ENCODE results near the gene SNAP47. TPM values are rescaled to one million over a fixed set of nuclear protein-coding genes. Genes with fewer than 3 reads are reported as not detected.

SNAP47 gene
- total and polyA plus RNA-seq, 9 of the 15 experiments (the other 6 are each of a cell fraction or from before 2014, with no cell fraction given) = 2.5 to 41.3 (median 32.6) TPM

DNA sequence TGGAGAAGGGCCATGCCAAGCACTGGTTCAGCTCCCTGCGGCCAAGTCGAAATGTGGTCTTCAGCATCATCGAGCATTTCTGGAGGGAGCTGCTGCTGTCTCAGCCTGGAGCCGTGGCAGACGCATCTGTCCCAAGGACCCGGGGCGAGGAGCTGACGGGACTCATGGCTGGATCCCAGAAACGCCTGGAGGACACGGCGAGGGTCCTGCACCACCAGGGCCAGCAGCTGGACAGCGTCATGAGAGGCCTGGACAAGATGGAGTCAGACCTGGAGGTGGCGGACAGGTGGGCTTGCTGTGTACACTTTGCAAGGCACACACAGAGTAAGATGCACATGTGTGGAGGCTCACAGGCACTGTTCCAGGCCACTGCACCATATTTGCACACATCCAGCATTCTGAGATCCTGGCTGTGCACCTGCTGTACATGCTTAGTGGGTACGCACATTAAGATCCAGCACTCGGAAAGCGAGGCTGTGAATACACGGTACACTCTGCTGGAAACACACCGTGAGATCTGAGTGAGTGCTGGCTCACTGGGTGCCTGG is 12.8 kb downstream of the SNAP47 start:
- H2AFZ ChIP-seq (ENCODE audit: low read depth, low read length) = no peak overlapping the region
- DNase-seq (ENCODE audit: extremely low read depth in 1 of 4, low spot score in 3 of 4) = no peak
- peak overlapping the region; percentile 16; the same call in 1 of the 3 replicates for H3K27ac ChIP-seq (ENCODE audit: extremely low read depth, low read depth, low read length)
- no TSS peak for BruUV-seq (replicated peaks)
- peak overlapping the region; percentile 55 for H3K4me2 ChIP-seq (ENCODE audit: insufficient read depth, low read length)
- POLR2A ChIA-PET = interaction anchor here (0.5 to 0.7 kb wide), 2 partner anchors 11 to 828 kb away, joined by 3 to 4 read pairs; no protein-coding TSS in a partner anchor
- H3K9me1 ChIP-seq (ENCODE audit: control insufficient read depth, insufficient read depth, low read length) = peaks cover 22% of the 10 kb centered on the region
- H3K9ac ChIP-seq (ENCODE audit: insufficient read depth in 1 of 2, low read depth in 2 of 2, low read length in 2 of 2) = peak overlapping the region in 1 of 2 experiments; percentile 69; a peak in 2 of 4 replicates
- FAIRE-seq = no peak
- 90% methylated on average over 18 of the region's 18 CpGs for WGBS (ENCODE audit: insufficient coverage, low coverage, missing lambda C conversion rate)
- no peak overlapping the region for H3K4me3 ChIP-seq
- peaks cover 39% of the 10 kb centered on the region for H3K36me3 ChIP-seq (ENCODE audit: control insufficient read depth, insufficient read depth, low read length)
- H3K9me3 ChIP-seq (replicated peaks; ENCODE audit: control insufficient read depth, insufficient read depth, low read depth, low read length) = no peaks in the 10 kb centered on the region
- ATAC-seq = no peak
- intact Hi-C loops (cut with micrococcal nuclease) = no loop called here
- in situ Hi-C loops (cut with MboI) = no loop called here
- H3K4me1 ChIP-seq (replicated peaks in 1 of 2; ENCODE audit: control insufficient read depth in 2 of 2, insufficient read depth in 2 of 2, low read length in 2 of 2) = peaks cover 26 to 43% of the 10 kb centered on the region in 2 experiments
- CTCF ChIA-PET (ENCODE audit: low intra/inter-chr PET ratio) = no interaction called here
- peaks cover 11% of the 10 kb centered on the region for H4K20me1 ChIP-seq (replicated peaks; ENCODE audit: control insufficient read depth, insufficient read depth, low read length)
- H3K79me2 ChIP-seq (ENCODE audit: control insufficient read depth, insufficient read depth, low read length) = peaks cover 75% of the 10 kb centered on the region
- H3K27me3 ChIP-seq (ENCODE audit: control insufficient read depth in 2 of 2, insufficient read depth in 2 of 2, low read length in 2 of 2) = no peaks in the 10 kb centered on the region
- 0 out of 4 replicates have a peak, but pooled peaks of 1 of the 2 experiments have one; percentile 65 for TF ChIP-seq FOXA3 (CRISPR knock-in tag; conservative IDR thresholded peaks at IDR 0.05 in 1 of 2, IDR thresholded peaks at IDR 0.05 in 1 of 2)
- no peak for TF ChIP-seq ZNF197 (CRISPR knock-in tag; IDR thresholded peaks at IDR 0.05; ENCODE audit: low read depth)
- TF ChIP-seq DIDO1 (tag; IDR thresholded peaks at IDR 0.05; ENCODE audit: low read depth) = no peak
- TF ChIP-seq, protein P1, sequence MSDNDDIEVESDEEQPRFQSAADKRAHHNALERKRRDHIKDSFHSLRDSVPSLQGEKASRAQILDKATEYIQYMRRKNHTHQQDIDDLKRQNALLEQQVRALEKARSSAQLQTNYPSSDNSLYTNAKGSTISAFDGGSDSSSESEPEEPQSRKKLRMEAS (CRISPR knock-in tag; IDR thresholded peaks at IDR 0.05) = peak; percentile 21; the same call in 1 of the 2 replicates
- TF ChIP-seq, protein P2, sequence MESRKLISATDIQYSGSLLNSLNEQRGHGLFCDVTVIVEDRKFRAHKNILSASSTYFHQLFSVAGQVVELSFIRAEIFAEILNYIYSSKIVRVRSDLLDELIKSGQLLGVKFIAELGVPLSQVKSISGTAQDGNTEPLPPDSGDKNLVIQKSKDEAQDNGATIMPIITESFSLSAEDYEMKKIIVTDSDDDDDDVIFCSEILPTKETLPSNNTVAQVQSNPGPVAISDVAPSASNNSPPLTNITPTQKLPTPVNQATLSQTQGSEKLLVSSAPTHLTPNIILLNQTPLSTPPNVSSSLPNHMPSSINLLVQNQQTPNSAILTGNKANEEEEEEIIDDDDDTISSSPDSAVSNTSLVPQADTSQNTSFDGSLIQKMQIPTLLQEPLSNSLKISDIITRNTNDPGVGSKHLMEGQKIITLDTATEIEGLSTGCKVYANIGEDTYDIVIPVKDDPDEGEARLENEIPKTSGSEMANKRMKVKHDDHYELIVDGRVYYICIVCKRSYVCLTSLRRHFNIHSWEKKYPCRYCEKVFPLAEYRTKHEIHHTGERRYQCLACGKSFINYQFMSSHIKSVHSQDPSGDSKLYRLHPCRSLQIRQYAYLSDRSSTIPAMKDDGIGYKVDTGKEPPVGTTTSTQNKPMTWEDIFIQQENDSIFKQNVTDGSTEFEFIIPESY (CRISPR knock-in tag; IDR thresholded peaks at IDR 0.05) = 0 out of 2 replicates have a peak, but pooled peaks have one; percentile 37
- 0 out of 2 replicates have a peak, but pooled peaks have one; percentile 13 for TF ChIP-seq ZFP91 (CRISPR knock-in tag; IDR thresholded peaks at IDR 0.05)
- no peak for TF ChIP-seq ZNF445 (CRISPR knock-in tag; IDR thresholded peaks at IDR 0.05; ENCODE audit: low read depth)
- no peak for TF ChIP-seq ZNF699 (CRISPR knock-in tag; IDR thresholded peaks at IDR 0.05; ENCODE audit: insufficient replicate concordance)
- TF ChIP-seq C11orf30 (IDR thresholded peaks at IDR 0.05; ENCODE audit: low read depth) = no peak
- TF ChIP-seq TEAD4 (IDR thresholded peaks at IDR 0.05; ENCODE audit: low read length) = no peak
- TF ChIP-seq TEAD4 (CRISPR knock-in tag; IDR thresholded peaks at IDR 0.05; ENCODE audit: borderline replicate concordance) = 0 out of 2 replicates have a peak, but pooled peaks have one; percentile 45
- no peak for TF ChIP-seq CREB3 (tag; conservative IDR thresholded peaks at IDR 0.05; ENCODE audit: low read depth)
